ENCODE results near the gene TRPM7. TPM values are rescaled to one million over a fixed set of nuclear protein-coding genes. Genes with fewer than 3 reads are reported as not detected.
"Not testable (repeated sequence)": the region's sequence is repeated elsewhere in the genome, so short reads cannot be mapped to it uniquely, and the experiment has no call there.

TRPM7 gene
- total RNA-seq, 1 donor from 2014 or later = 37.1 TPM

- not testable (repeated sequence) for DNase-seq (ENCODE audit: low read depth)
Observed at GRCh38 chr15:50573842-50574241, 112.8 kb downstream of the TRPM7 start.

- DNase-seq (ENCODE audit: low read depth) = no peak
Observed at GRCh38 chr15:50563756-50564155, 122.8 kb downstream of the TRPM7 start.

- no peak for DNase-seq (ENCODE audit: low read depth)
Observed at GRCh38 chr15:50562735-50563640, 123.6 kb downstream of the TRPM7 start.

- no peak for DNase-seq (ENCODE audit: low read depth)
Observed at GRCh38 chr15:50558012-50558411, 128.6 kb downstream of the TRPM7 start.

- no peak for DNase-seq (ENCODE audit: low read depth)
Observed at GRCh38 chr15:50556642-50557371, 129.8 kb downstream of the TRPM7 start.

- DNase-seq (ENCODE audit: low read depth) = no peak
Observed at GRCh38 chr15:50552238-50552637, 134.4 kb downstream of the TRPM7 start.

GRCh38 chr15:50549326-50549725 is 137.3 kb downstream of the TRPM7 start:
- no peak for DNase-seq (ENCODE audit: low read depth)

- no peak for DNase-seq (ENCODE audit: low read depth)
Observed at GRCh38 chr15:50546566-50546965, 140.0 kb downstream of the TRPM7 start, which contains the start of gene USP50. TSS of gene USP50 (minus strand) at chr15:50546666. CDS start at chr15:50546525, 141 bp downstream.

- DNase-seq (ENCODE audit: low read depth) = no peak
Observed at GRCh38 chr15:50544368-50544767, 142.2 kb downstream of the TRPM7 start.

GRCh38 chr15:50543556-50543955 is 143.0 kb downstream of the TRPM7 start:
- peak; percentile 8 for DNase-seq (ENCODE audit: low read depth)

- no peak for DNase-seq (ENCODE audit: low read depth)
Observed at GRCh38 chr15:50542887-50543210, 143.7 kb downstream of the TRPM7 start.

GRCh38 chr15:50531766-50532165 is 154.8 kb downstream of the TRPM7 start:
- DNase-seq (ENCODE audit: low read depth) = no peak

GRCh38 chr15:50531163-50531562 is 155.4 kb downstream of the TRPM7 start:
- no peak for DNase-seq (ENCODE audit: low read depth)

GRCh38 chr15:50523851-50524251 is 162.7 kb downstream of the TRPM7 start:
- no peak for DNase-seq (ENCODE audit: low read depth)

GRCh38 chr15:50519740-50520425 is 166.7 kb downstream of the TRPM7 start:
- DNase-seq (ENCODE audit: low read depth) = no peak

GRCh38 chr15:50513001-50513400 is 173.6 kb downstream of the TRPM7 start:
- no peak for DNase-seq (ENCODE audit: low read depth)

Other genes starting within 250 kb of the TRPM7 start
- not detected in 2 replicates for gene USP50, start 140.1 kb downstream of the TRPM7 start, total RNA-seq
- gene SPPL2A, start 78.9 kb upstream of the TRPM7 start, total RNA-seq = 156 and 269 TPM in 2 replicates
- gene AP4E1, start 221.9 kb upstream of the TRPM7 start, total RNA-seq = 19.7 and 24.9 TPM in 2 replicates